ENCODE measurements around the gene HERC4.

- TF ChIP-seq FOXM1 (IDR thresholded peaks at IDR 0.05; ENCODE audit: borderline replicate concordance): no peak
- no peak for TF ChIP-seq TARDBP (IDR thresholded peaks at IDR 0.05)
- TF ChIP-seq ARNT (IDR thresholded peaks at IDR 0.05): no peak
- no peak for TF ChIP-seq ZNF384 (IDR thresholded peaks at IDR 0.05)
- no peak for TF ChIP-seq FOXK2 (IDR thresholded peaks at IDR 0.05)
- TF ChIP-seq NFRKB (IDR thresholded peaks at IDR 0.05): no peak
- no peak for TF ChIP-seq SUZ12 (IDR thresholded peaks at IDR 0.05)
- no peak for TF ChIP-seq SP1 (IDR thresholded peaks at IDR 0.05)
- TF ChIP-seq CTBP1 (IDR thresholded peaks at IDR 0.05; ENCODE audit: borderline replicate concordance): no peak
- no peak for TF ChIP-seq HDGF (IDR thresholded peaks at IDR 0.05; ENCODE audit: borderline replicate concordance)
- no peak for TF ChIP-seq L3MBTL2 (conservative IDR thresholded peaks at IDR 0.05)
- TF ChIP-seq BHLHE40 (IDR thresholded peaks at IDR 0.05; ENCODE audit: borderline replicate concordance): no peak
Observed at GRCh38 chr10:67923551-67923950, 151.5 kb downstream of the HERC4 start.

All from HEK293T (cell line).